SIG-M5 treated with dmso at 0.1 percent for 504 hours (cell line): ENCODE data around the gene LARGE1.

ENCODE experiments used
- DNase-seq: peaks from one replicate; lab custom pipeline; 2025; ENCODE audit not compliant: unreplicated experiment; lab: John Stamatoyannopoulos, UW

LARGE1 gene

DNA sequence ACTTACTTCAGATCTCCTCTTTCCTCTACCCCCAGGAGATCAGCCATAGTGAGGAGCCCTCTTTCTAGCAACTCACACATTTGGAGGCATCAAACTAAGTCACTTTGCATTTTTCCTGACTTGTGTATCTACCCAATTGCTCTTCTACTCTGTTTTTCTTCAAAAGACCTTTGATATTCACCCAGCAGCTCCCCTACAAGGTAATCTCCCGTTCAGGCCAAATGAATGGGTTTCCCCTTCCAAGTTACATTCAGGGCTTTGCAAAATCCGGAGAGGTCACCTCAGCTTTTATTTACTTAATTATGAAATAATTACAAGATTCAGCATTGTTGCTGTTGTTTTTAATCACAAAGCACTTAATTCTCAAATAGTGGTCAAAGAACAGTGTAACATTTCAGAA is 6.1 kb downstream of the LARGE1 start:
- DNase-seq, result no peak

- no peak for DNase-seq
These were observed 7.1 kb downstream of the LARGE1 start for GRCh38 chr22:33913188-33913587.

- DNase-seq, result no peak
These were observed 10.4 kb downstream of the LARGE1 start for GRCh38 chr22:33909911-33910310.

- DNase-seq, result no peak
These were observed 11.2 kb downstream of the LARGE1 start for GRCh38 chr22:33909075-33909458.

GRCh38 chr22:33908171-33909074 is 11.9 kb downstream of the LARGE1 start:
- no peak for DNase-seq

- no peak for DNase-seq
These were observed 13.3 kb downstream of the LARGE1 start for GRCh38 chr22:33906954-33907353.

DNA sequence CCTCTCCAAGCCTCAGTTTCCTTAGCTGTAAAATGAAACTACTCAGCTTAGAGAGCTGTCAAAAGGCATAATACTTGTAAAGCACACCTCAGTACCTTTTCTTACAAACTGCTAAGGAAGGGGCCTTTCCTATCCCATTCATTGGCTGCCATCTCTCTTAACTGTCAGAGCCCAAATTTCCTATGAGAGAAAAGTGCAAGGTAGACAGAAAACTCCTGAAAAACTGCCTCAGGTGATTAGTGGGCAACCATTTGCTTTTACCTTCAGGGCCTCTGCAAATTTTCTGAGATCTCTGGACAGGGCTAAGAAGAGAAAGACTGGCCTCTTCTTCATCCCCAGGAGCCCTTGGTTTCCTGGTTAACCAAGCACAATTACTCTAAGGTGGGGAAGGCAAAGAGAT is 13.8 kb downstream of the LARGE1 start:
- no peak for DNase-seq

- no peak for DNase-seq
These were observed 17.3 kb downstream of the LARGE1 start for GRCh38 chr22:33903012-33903411.

GRCh38 chr22:33902073-33902472 is 18.2 kb downstream of the LARGE1 start:
- DNase-seq, result no peak

DNA sequence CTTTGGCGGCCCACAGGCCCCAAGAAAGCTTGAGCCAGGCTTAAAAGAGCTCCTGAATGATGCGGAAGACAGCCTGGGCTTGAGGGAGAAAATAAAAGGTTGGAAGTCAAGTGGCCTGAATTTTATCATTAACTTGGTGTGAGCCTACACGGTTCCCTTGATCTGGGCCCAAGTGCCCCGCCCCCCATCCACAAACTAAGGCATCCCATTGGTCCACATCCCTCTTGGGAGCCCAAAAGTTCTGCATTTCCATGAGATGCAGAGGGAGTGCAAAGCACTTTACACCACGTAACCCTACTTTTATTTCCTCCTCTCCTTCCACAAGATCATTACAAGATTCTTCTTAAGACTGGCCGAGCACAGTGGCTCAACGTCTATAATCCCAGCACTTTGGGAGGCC is 22.2 kb downstream of the LARGE1 start:
- DNase-seq, result no peak

GRCh38 chr22:33897448-33897835 is 22.8 kb downstream of the LARGE1 start:
- no peak for DNase-seq

DNA sequence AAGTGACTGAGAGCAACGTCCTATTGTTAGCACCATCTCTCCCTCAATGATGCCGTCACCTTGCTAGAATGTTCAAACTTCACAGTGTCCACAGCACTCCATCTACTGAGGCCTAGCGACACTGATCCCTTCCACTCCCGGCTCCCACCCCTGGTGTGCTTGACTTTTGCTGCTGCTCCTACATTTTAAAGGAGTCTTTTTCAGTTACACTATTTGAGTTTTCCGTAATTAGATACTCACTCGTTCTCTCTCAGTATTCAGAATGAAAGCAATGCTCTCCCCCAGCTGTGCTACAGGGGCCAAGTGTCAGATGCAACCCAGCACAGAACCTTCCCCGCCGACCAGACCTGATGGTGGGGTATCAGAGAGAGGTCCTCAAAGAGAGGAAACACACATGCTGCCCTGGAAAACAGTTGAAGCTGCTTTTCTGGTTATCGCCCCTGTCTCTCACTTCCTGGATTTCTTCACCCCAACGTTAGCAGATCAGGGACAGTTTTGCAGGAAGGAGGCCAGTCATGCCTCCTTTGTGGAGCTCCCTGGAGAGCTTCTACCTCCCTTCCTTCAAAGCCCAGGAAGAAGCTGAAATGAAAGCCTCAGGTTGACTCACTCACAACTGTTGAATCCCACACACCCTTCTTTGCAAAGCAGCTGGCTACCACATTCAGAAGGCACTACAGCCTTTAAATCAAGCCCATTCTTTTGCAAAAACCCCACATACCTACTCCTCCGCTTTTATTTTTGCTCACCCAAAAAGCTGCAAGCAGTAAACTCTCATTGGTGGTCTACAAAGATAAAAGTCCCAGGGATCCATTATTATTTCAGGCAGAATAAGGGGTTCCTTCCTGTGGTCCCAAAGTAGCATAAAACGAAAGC is 23.5 kb downstream of the LARGE1 start:
- no peak for DNase-seq

- no peak for DNase-seq
These were observed 24.1 kb downstream of the LARGE1 start for GRCh38 chr22:33896154-33896553.

GRCh38 chr22:33895444-33895843 is 24.8 kb downstream of the LARGE1 start:
- no peak for DNase-seq

DNA sequence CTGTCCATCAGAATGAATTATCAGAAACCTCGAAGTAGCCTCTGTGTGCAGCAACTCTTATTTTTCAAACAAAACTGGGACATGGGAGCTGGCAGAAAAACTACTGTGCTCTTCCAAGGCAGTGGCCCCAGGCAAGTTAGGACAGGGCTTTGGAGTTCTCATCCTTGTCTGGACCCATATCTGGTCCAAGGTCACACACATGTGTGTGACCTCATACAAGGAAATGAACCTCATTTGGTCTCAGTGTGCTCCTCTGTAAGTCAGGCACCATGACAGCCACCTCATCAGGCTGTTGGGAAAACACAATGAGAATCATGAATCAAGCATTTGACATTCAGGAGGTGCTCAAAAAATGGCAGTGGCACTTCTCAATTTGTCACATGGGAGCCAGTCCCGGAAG is 25.8 kb downstream of the LARGE1 start:
- no peak for DNase-seq

DNA sequence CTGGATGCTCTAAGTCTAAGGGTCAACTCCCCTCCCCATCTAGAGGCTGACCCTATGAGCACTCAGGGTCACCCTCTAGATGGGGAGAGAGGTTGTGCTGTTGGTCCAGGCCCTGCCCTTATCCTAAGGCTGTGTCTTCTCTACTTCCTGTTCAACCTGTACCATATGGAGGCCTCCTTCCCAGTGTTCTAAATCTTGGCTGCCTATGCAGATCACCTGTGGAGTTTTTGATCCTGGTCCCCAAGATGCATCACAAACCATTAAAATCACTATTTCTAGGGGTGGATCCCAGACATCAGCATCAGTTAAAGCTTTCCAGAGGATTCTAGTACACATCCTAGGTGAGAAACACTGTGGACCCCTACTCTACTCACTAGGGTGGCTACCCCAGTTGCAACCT is 26.2 kb downstream of the LARGE1 start:
- no peak for DNase-seq

- DNase-seq, result no peak
These were observed 26.8 kb downstream of the LARGE1 start for GRCh38 chr22:33893512-33893911.

- DNase-seq, result no peak
These were observed 28.3 kb downstream of the LARGE1 start for GRCh38 chr22:33891992-33892391.

DNA sequence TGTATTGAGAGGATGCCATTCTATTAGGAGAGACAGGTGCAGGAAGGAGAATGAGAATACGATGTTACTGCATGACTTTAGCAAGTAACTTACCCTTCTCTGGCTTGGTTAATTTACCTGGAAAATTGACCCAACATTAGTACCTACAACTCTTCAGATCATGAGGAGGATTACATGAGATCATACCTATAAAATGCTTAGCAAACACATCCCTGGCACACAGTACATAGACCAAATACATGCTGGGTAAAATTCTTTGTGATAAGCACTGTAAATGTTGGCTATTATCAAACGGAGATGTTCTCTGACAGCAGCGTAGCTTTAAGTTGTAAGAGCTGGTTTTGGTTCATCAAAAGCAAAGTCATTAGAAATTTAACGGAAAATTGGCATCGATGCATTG is 28.8 kb downstream of the LARGE1 start:
- DNase-seq, result no peak

- DNase-seq, result no peak
These were observed 30.5 kb downstream of the LARGE1 start for GRCh38 chr22:33889748-33890147.

GRCh38 chr22:33888821-33889220 is 31.5 kb downstream of the LARGE1 start:
- DNase-seq, result no peak

DNA sequence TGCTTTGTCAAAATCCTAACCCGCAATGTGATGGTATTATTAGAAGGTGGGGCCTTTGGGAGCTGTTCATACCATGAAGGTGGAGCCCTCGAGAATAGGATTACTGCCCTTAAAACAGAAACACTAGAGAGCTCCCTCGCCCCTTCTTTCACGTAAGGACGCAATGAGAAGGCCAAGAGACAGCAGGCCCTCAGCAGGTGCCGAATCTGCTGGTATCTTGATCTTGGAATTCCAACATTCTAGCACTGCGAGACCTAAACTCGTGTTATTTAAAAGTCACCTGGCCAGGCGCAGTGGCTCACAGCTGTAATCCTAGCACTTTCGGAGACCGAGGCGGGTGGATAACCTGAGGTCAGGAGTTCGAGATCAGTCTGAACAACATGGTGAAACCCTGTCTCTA is 33.1 kb downstream of the LARGE1 start:
- no peak for DNase-seq
